ENCODE measurements around the gene ERH. TPM values are rescaled to one million over a fixed set of nuclear protein-coding genes. Genes with fewer than 3 reads are reported as not detected.

Gene ERH
- total and polyA plus RNA-seq, 2 donors (not counting 3 experiments of a cell fraction or from before 2014, with no cell fraction given) = 157 to 263 TPM

GRCh38 chr14:69413483-69413882 lies 15.4 kb upstream of the ERH start:
- Histone ChIP-seq H3K9ac (replicated peaks; ENCODE audit: extremely low read depth, insufficient read depth, low read length) (no peak overlapping the region), H3K4me2 (ENCODE audit: insufficient read depth, low read length) (no peak overlapping the region), H3K36me3 (ENCODE audit: control insufficient read depth in 2 of 2, extremely low read depth in 1 of 2, insufficient read depth in 2 of 2, low read length in 2 of 2) (no peaks in the 10 kb centered on the region), H3K27ac (ENCODE audit: insufficient read depth, low read depth, low read length) (no peak overlapping the region), H3K9me1 (replicated peaks; ENCODE audit: control insufficient read depth, extremely low read depth, insufficient read depth, low read length) (no peaks in the 10 kb centered on the region), H3K4me1 (ENCODE audit: control insufficient read depth, extremely low read depth, insufficient read depth, low read length) (no peaks in the 10 kb centered on the region), H4K20me1 (replicated peaks; ENCODE audit: control insufficient read depth, extremely low read depth, insufficient read depth, low read length) (no peaks in the 10 kb centered on the region), H3K27me3 (ENCODE audit: control insufficient read depth in 2 of 2, insufficient read depth in 2 of 2, low read length in 2 of 2) (no peaks in the 10 kb centered on the region), H3K79me2 (ENCODE audit: control insufficient read depth, insufficient read depth, low read length) (peaks cover 36% of the 10 kb centered on the region), H3K9me3 (replicated peaks; ENCODE audit: control insufficient read depth, insufficient read depth, low read length) (no peaks in the 10 kb centered on the region), H3K4me3 (replicated peaks in 1 of 3; ENCODE audit: insufficient read depth in 1 of 3, low read depth in 1 of 3, low read length in 3 of 3) (no peak overlapping the region), H2AFZ (ENCODE audit: low read depth, low read length) (no peak overlapping the region)
- dilution Hi-C loops (cut with MboI; ENCODE audit: extremely low pct_ligation_motif_present, low sequenced_read_pairs) (no loop called here), intact Hi-C loops (cut with micrococcal nuclease) (no loop called here)
- ChIA-PET POLR2A (no interaction called here), CTCF (no interaction called here)
- TF ChIP-seq CTCF (IDR thresholded peaks at IDR 0.05; ENCODE audit: extremely low read depth in 1 of 2, insufficient read depth in 1 of 2, low read depth in 1 of 2, low read length in 2 of 2) = no peak
- no peak for TF ChIP-seq POLR2A (IDR thresholded peaks at IDR 0.05; ENCODE audit: low read depth, low read length)
- TF ChIP-seq EZH2 (IDR thresholded peaks at IDR 0.05; ENCODE audit: borderline replicate concordance, low read depth, low read length, severe bottlenecking) = no peak
- TF ChIP-seq POLR2AphosphoS5 (IDR thresholded peaks at IDR 0.05; ENCODE audit: insufficient read depth, low read depth, low read length) = no peak
- no peak for TF ChIP-seq MAX (IDR thresholded peaks at IDR 0.05; ENCODE audit: insufficient read depth, insufficient read length)
- no peak for TF ChIP-seq MYC (IDR thresholded peaks at IDR 0.05; ENCODE audit: low read depth, low read length)
- TF ChIP-seq JUN (IDR thresholded peaks at IDR 0.05; ENCODE audit: borderline replicate concordance, insufficient read depth, insufficient read length, low read depth) = no peak
- no peak for TF ChIP-seq FOS (IDR thresholded peaks at IDR 0.05; ENCODE audit: borderline replicate concordance, insufficient read depth, low read length)
- TF ChIP-seq GATA2 (IDR thresholded peaks at IDR 0.05; ENCODE audit: insufficient read depth, insufficient read length, low read depth, low read length) = no peak
- no TSS peak for BruUV-seq (replicated peaks)
- DNase-seq (ENCODE audit: low read depth, low spot score) = no peak
- no peak for FAIRE-seq
